ENCODE data around the gene APOL4.
A peak's percentile ranks its signal among the peaks of the same experiment; 100 is the strongest.
"Not testable (repeated sequence)": the region's sequence is repeated elsewhere in the genome, so short reads cannot be mapped to it uniquely, and the experiment has no call there.

APOL4 gene

GRCh38 chr22:36162127-36163034, 39.2 kb downstream of the APOL4 start:
- H3K4me3 ChIP-seq (replicated peaks; ENCODE audit: low read depth, low read length): peak overlapping the region; percentile 29; the same call in 1 of the 2 replicates
- H3K36me3 ChIP-seq (ENCODE audit: control insufficient read depth, insufficient read depth, low read length): no peaks in the 10 kb centered on the region
- no peak for TF ChIP-seq CTCF (IDR thresholded peaks at IDR 0.05; ENCODE audit: insufficient read depth, low read length, poor library complexity, severe bottlenecking)
- DNase-seq (ENCODE audit: extremely low read depth, insufficient read length): peak; percentile 59
- no peaks in the 10 kb centered on the region for H3K27me3 ChIP-seq (replicated peaks; ENCODE audit: control insufficient read depth, insufficient read depth, low read length)

- H3K36me3 ChIP-seq (ENCODE audit: control insufficient read depth, insufficient read depth, low read length); DNase-seq (ENCODE audit: extremely low read depth, insufficient read length); H3K4me3 ChIP-seq (replicated peaks; ENCODE audit: low read depth, low read length); H3K27me3 ChIP-seq (replicated peaks; ENCODE audit: control insufficient read depth, insufficient read depth, low read length): not testable (repeated sequence)
These were observed 39.8 kb downstream of the APOL4 start for GRCh38 chr22:36161793-36162126.

GRCh38 chr22:36160499-36160942, 41.1 kb downstream of the APOL4 start, which contains the start of gene APOL3:
APOL3 (minus strand) TSS chr22:36160755; CDS start chr22:36149055, 11,700 bp downstream.
- no peak for TF ChIP-seq CTCF (IDR thresholded peaks at IDR 0.05; ENCODE audit: insufficient read depth, low read length, poor library complexity, severe bottlenecking)
- Histone ChIP-seq H3K36me3 (ENCODE audit: control insufficient read depth, insufficient read depth, low read length) (0 out of 2 replicates have a peak, but pooled peaks cover 1% of the 10 kb centered on the region), H3K27me3 (replicated peaks; ENCODE audit: control insufficient read depth, insufficient read depth, low read length) (no peaks in the 10 kb centered on the region), H3K4me3 (replicated peaks; ENCODE audit: low read depth, low read length) (peak within 1 kb of the TSS; percentile 78)
- peak; percentile 39 for DNase-seq (ENCODE audit: extremely low read depth, insufficient read length)

GRCh38 chr22:36156515-36157419, 44.8 kb downstream of the APOL4 start:
- no peaks in the 10 kb centered on the region for H3K27me3 ChIP-seq (replicated peaks; ENCODE audit: control insufficient read depth, insufficient read depth, low read length)
- peak; percentile 47 for DNase-seq (ENCODE audit: extremely low read depth, insufficient read length)
- 0 out of 2 replicates have a peak, but pooled peaks cover 1% of the 10 kb centered on the region for H3K36me3 ChIP-seq (ENCODE audit: control insufficient read depth, insufficient read depth, low read length)
- TF ChIP-seq CTCF (IDR thresholded peaks at IDR 0.05; ENCODE audit: insufficient read depth, low read length, poor library complexity, severe bottlenecking): no peak
- peak overlapping the region; percentile 50 for H3K4me3 ChIP-seq (replicated peaks; ENCODE audit: low read depth, low read length)

GRCh38 chr22:36156119-36156514, 45.5 kb downstream of the APOL4 start:
- H3K36me3 ChIP-seq (ENCODE audit: control insufficient read depth, insufficient read depth, low read length): 0 out of 2 replicates have a peak, but pooled peaks cover 1% of the 10 kb centered on the region
- H3K27me3 ChIP-seq (replicated peaks; ENCODE audit: control insufficient read depth, insufficient read depth, low read length): no peaks in the 10 kb centered on the region
- no peak overlapping the region for H3K4me3 ChIP-seq (replicated peaks; ENCODE audit: low read depth, low read length)
- no peak for TF ChIP-seq CTCF (IDR thresholded peaks at IDR 0.05; ENCODE audit: insufficient read depth, low read length, poor library complexity, severe bottlenecking)
- DNase-seq (ENCODE audit: extremely low read depth, insufficient read length): no peak

Measured in GM06990 (cell line).